ENCODE data around the gene KASH5.
A peak's percentile ranks its signal among the peaks of the same experiment; 100 is the strongest.

The KASH5 gene

GRCh38 chr19:49383599-49383998 is 4.5 kb upstream of the KASH5 start:
- Histone ChIP-seq H3K36me3 (replicated peaks; ENCODE audit: low read depth, low read length) (no peaks in the 10 kb centered on the region), H3K4me2 (ENCODE audit: low read length) (no peak overlapping the region), H3K4me3 (ENCODE audit: low read length) (no peak overlapping the region), H3K4me1 (ENCODE audit: low read length) (peaks cover 16% of the 10 kb centered on the region), H3K27ac (ENCODE audit: low read length) (no peak overlapping the region), H2AFZ (ENCODE audit: low read depth, low read length) (no peak overlapping the region), H3K9me3 (ENCODE audit: insufficient read depth, low read length) (no peaks in the 10 kb centered on the region), H3K79me2 (ENCODE audit: low read length) (no peaks in the 10 kb centered on the region), H3K27me3 (ENCODE audit: low read depth, low read length) (no peaks in the 10 kb centered on the region), H4K20me1 (ENCODE audit: insufficient read depth, low read length) (no peaks in the 10 kb centered on the region), H3K9ac (ENCODE audit: low read length) (no peak overlapping the region)
- TF ChIP-seq EZH2phosphoT487 (IDR thresholded peaks at IDR 0.05; ENCODE audit: low read depth) (no peak), CTCF (IDR thresholded peaks at IDR 0.05; ENCODE audit: low read depth, low read length) (no peak)

- H3K9me3 ChIP-seq (ENCODE audit: insufficient read depth, low read length): no peaks in the 10 kb centered on the region
- H3K27ac ChIP-seq (ENCODE audit: low read length): no peak overlapping the region
- no peaks in the 10 kb centered on the region for H4K20me1 ChIP-seq (ENCODE audit: insufficient read depth, low read length)
- H3K9ac ChIP-seq (ENCODE audit: low read length): no peak overlapping the region
- no peak overlapping the region for H3K4me2 ChIP-seq (ENCODE audit: low read length)
- no peaks in the 10 kb centered on the region for H3K36me3 ChIP-seq (replicated peaks; ENCODE audit: low read depth, low read length)
- TF ChIP-seq EZH2phosphoT487 (IDR thresholded peaks at IDR 0.05; ENCODE audit: low read depth) (no peak), CTCF (IDR thresholded peaks at IDR 0.05; ENCODE audit: low read depth, low read length) (no peak)
- H3K4me3 ChIP-seq (ENCODE audit: low read length): no peak overlapping the region
- no peaks in the 10 kb centered on the region for H3K27me3 ChIP-seq (ENCODE audit: low read depth, low read length)
- H3K79me2 ChIP-seq (ENCODE audit: low read length): no peaks in the 10 kb centered on the region
- no peak overlapping the region for H2AFZ ChIP-seq (ENCODE audit: low read depth, low read length)
- H3K4me1 ChIP-seq (ENCODE audit: low read length): peaks cover 41% of the 10 kb centered on the region
Observed at GRCh38 chr19:49389406-49389805, 1.4 kb downstream of the KASH5 start.

GRCh38 chr19:49390131-49390928 is 2.3 kb downstream of the KASH5 start:
- H3K27ac ChIP-seq (ENCODE audit: low read length): no peak overlapping the region
- H3K79me2 ChIP-seq (ENCODE audit: low read length): no peaks in the 10 kb centered on the region
- H3K9me3 ChIP-seq (ENCODE audit: insufficient read depth, low read length): no peaks in the 10 kb centered on the region
- H4K20me1 ChIP-seq (ENCODE audit: insufficient read depth, low read length): no peaks in the 10 kb centered on the region
- peak overlapping the region; percentile 62 for H3K4me2 ChIP-seq (ENCODE audit: low read length)
- peaks cover 41% of the 10 kb centered on the region for H3K4me1 ChIP-seq (ENCODE audit: low read length)
- H3K27me3 ChIP-seq (ENCODE audit: low read depth, low read length): no peaks in the 10 kb centered on the region
- no peaks in the 10 kb centered on the region for H3K36me3 ChIP-seq (replicated peaks; ENCODE audit: low read depth, low read length)
- H3K4me3 ChIP-seq (ENCODE audit: low read length): peak overlapping the region; percentile 34
- TF ChIP-seq EZH2phosphoT487 (IDR thresholded peaks at IDR 0.05; ENCODE audit: low read depth): no peak
- TF ChIP-seq CTCF (IDR thresholded peaks at IDR 0.05; ENCODE audit: low read depth, low read length): no peak
- H2AFZ ChIP-seq (ENCODE audit: low read depth, low read length): 0 out of 2 replicates have a peak overlapping the region, but pooled peaks have one; percentile 35
- peak overlapping the region; percentile 9; the same call in 1 of the 2 replicates for H3K9ac ChIP-seq (ENCODE audit: low read length)

- TF ChIP-seq CTCF (IDR thresholded peaks at IDR 0.05; ENCODE audit: low read depth, low read length) (no peak), EZH2phosphoT487 (IDR thresholded peaks at IDR 0.05; ENCODE audit: low read depth) (no peak)
- peak overlapping the region; percentile 62 for H3K4me2 ChIP-seq (ENCODE audit: low read length)
- H3K9ac ChIP-seq (ENCODE audit: low read length): peak overlapping the region; percentile 9; the same call in 1 of the 2 replicates
Observed at GRCh38 chr19:49390929-49391359, 2.9 kb downstream of the KASH5 start.

More at GRCh38 chr19:49390929-49391359, 2.9 kb downstream of the KASH5 start:
- Histone ChIP-seq H3K36me3 (replicated peaks; ENCODE audit: low read depth, low read length) (no peaks in the 10 kb centered on the region), H3K27me3 (ENCODE audit: low read depth, low read length) (no peaks in the 10 kb centered on the region), H2AFZ (ENCODE audit: low read depth, low read length) (0 out of 2 replicates have a peak overlapping the region, but pooled peaks have one; percentile 35), H4K20me1 (ENCODE audit: insufficient read depth, low read length) (no peaks in the 10 kb centered on the region), H3K27ac (ENCODE audit: low read length) (no peak overlapping the region), H3K79me2 (ENCODE audit: low read length) (no peaks in the 10 kb centered on the region), H3K4me3 (ENCODE audit: low read length) (peak overlapping the region; percentile 34), H3K4me1 (ENCODE audit: low read length) (peaks cover 41% of the 10 kb centered on the region), H3K9me3 (ENCODE audit: insufficient read depth, low read length) (no peaks in the 10 kb centered on the region)
